Uterus (tissue), 4 donors: ENCODE results near the gene SPEF2. TPM values are rescaled to one million over a fixed set of nuclear protein-coding genes. Genes with fewer than 3 reads are reported as not detected.

Source experiments
- DNase-seq, 2 donors: peaks; one replicate each; pipeline ENCODE4 v3.0.0-alpha.2; 2019 to 2020
- H3K27ac ChIP-seq, 2 donors: fragments of 200-600 bp; sonication (generic); 1 replicate in 1 of 2; 2 replicates in 1 of 2; pipeline ENCODE4 v1.5.1; 2016 to 2018
- H3K27me3 ChIP-seq, 2 donors: fragments of 200-600 bp; sonication (generic); one replicate each; pipeline ENCODE4 v1.5.1; 2018 to 2019; ENCODE audit warnings: control low read depth in 1 of 2
- H3K36me3 ChIP-seq, 2 donors: fragments of 200-600 bp; sonication (generic); one replicate each; pipeline ENCODE4 v1.5.1; 2019; ENCODE audit warnings: control low read depth in 1 of 2
- H3K4me1 ChIP-seq, 2 donors: fragments of 200-600 bp; sonication (generic); one replicate each; pipeline ENCODE4 v1.5.1; 2018 to 2019; ENCODE audit warnings: control low read depth in 1 of 2
- H3K4me3 ChIP-seq, 2 donors: fragments of 200-600 bp; sonication (generic); 1 replicate in 1 of 2; 2 replicates in 1 of 2; pipeline ENCODE4 v1.5.1; 2018 to 2019; ENCODE audit warnings: mild to moderate bottlenecking in 1 of 2
- H3K9me3 ChIP-seq, 2 donors: fragments of 200-600 bp; sonication (generic); one replicate each; pipeline ENCODE4 v1.5.1; 2019; ENCODE audit warnings: control low read depth in 1 of 2
- POLR2A ChIP-seq, 2 donors: fragments of 450-650 bp; IDR thresholded peaks; one replicate each; pipeline ENCODE4 v1.6.1; 2016; ENCODE audit warnings: antibody characterized with exemption in 2 of 2, mild to moderate bottlenecking in 1 of 2, moderate library complexity in 1 of 2
- intact Hi-C: fragments of 100-400 bp; cut with DNase I; formaldehyde crosslinking; loops from one replicate; pipeline ENCODE4 v1.15.1; 2023; ENCODE audit warnings: low total_unique reads
- total RNA-seq, 4 donors: library from RNA; depleted of rRNA in 3 of 4; stranded (reverse); fragments of >200 nt in 3 of 4; gene quantifications; one replicate each; pipeline versions ENCODE4 v1.1.0 to v1.2.4, GENCODE V29; 2014 to 2023
- TF ChIP-seq, protein P1 (sequence below), 4 experiments: fragments of 200-600 bp in 2 of 4; fragments of 450-650 bp in 2 of 4; sonication (generic) in 2 of 4; IDR thresholded peaks; one replicate each; pipeline ENCODE4 v1.5.1; 2016 to 2019; ENCODE audit warnings: antibody characterized with exemption in 4 of 4, mild to moderate bottlenecking in 2 of 4, moderate library complexity in 1 of 4
- donor health status: DM: yes; HTN: yes; CAD: no.

The SPEF2 gene
- total RNA-seq, 4 donors from 2014 or later: 3.3 to 71.0 (median 20.9) TPM

DNA sequence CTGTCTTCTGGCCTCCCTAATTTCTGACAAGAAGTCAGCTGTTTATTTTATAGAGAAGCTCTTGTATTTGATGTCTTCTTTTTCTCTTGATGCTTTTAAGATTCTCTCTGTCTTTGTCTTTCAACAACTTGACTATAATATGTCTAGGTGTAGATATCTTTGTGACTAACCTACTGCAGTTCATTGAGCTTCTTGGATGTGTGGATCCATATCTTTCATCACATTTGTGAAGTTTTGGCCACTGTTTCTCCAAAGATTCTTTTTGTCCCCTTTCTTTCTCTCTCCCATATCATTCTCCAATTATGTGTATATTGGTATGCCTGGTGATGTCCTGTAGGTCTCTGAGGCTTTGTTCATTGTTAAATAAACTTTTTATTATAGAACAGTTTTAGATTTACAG lies 16.7 kb downstream of the SPEF2 start:
- DNase-seq: no peak
- H3K36me3 ChIP-seq: no peaks in the 10 kb centered on the region
- H3K4me3 ChIP-seq: no peak overlapping the region
- no peaks in the 10 kb centered on the region for H3K4me1 ChIP-seq
- H3K27ac ChIP-seq: no peak overlapping the region
- peaks cover 0 to 5% of the 10 kb centered on the region in 2 donors for H3K9me3 ChIP-seq
- no peaks in the 10 kb centered on the region for H3K27me3 ChIP-seq
- no peak for TF ChIP-seq POLR2A (IDR thresholded peaks at IDR 0.05)
- TF ChIP-seq, protein P1, sequence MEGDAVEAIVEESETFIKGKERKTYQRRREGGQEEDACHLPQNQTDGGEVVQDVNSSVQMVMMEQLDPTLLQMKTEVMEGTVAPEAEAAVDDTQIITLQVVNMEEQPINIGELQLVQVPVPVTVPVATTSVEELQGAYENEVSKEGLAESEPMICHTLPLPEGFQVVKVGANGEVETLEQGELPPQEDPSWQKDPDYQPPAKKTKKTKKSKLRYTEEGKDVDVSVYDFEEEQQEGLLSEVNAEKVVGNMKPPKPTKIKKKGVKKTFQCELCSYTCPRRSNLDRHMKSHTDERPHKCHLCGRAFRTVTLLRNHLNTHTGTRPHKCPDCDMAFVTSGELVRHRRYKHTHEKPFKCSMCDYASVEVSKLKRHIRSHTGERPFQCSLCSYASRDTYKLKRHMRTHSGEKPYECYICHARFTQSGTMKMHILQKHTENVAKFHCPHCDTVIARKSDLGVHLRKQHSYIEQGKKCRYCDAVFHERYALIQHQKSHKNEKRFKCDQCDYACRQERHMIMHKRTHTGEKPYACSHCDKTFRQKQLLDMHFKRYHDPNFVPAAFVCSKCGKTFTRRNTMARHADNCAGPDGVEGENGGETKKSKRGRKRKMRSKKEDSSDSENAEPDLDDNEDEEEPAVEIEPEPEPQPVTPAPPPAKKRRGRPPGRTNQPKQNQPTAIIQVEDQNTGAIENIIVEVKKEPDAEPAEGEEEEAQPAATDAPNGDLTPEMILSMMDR (IDR thresholded peaks at IDR 0.05): no peak
- intact Hi-C loops: no loop called here

DNA sequence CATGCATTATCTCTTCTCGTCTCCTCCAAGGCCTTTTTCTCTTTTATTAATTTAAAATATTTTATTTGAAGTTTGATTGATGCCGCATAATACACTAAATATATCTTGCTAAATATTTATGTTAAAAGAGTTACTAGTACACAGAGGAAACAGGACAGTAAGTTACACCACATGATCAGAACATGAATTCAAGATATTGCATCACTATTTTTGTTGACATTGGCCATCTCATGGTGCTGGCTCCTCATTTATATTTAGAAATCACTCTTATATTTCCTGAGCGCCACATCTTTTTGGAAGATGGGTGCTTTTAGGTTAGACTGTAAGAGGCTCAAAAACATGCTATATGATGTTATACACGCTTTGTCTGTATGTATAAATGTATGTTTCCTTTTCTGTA lies 23.0 kb downstream of the SPEF2 start:
- no peak for DNase-seq
- intact Hi-C loops: no loop called here
- TF ChIP-seq POLR2A (IDR thresholded peaks at IDR 0.05): no peak
- TF ChIP-seq, protein P1 (IDR thresholded peaks at IDR 0.05): no peak

DNA sequence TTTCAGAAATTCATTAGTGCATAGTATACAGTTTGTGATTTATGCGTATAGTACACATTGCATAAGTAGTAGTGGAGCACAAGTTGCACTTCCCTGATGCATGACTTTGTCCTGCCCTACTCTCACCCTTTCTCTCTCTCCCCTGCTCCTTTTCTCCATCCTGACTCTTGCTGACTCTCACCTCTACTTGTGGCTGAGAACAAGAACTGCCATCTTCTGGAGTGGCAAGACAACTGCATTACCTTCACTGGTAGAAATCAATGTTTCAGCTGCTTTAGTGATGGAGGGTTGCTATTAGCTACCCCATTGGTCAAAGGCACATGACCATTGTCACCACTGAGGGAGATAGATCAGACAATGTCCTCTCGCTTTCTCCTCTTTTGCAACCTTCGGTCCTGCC lies 26.9 kb downstream of the SPEF2 start:
- Histone ChIP-seq H3K27me3 (no peaks in the 10 kb centered on the region), H3K9me3 (no peaks in the 10 kb centered on the region), H3K36me3 (no peaks in the 10 kb centered on the region), H3K4me3 (no peak overlapping the region), H3K4me1 (no peaks in the 10 kb centered on the region), H3K27ac (no peak overlapping the region)
- DNase-seq: no peak
- TF ChIP-seq POLR2A (IDR thresholded peaks at IDR 0.05): no peak
- TF ChIP-seq, protein P1 (IDR thresholded peaks at IDR 0.05): no peak
- intact Hi-C loops: no loop called here

More for the DNA sequence above, 23.0 kb downstream of the SPEF2 start:
- Histone ChIP-seq H3K27ac (no peak overlapping the region), H3K27me3 (no peaks in the 10 kb centered on the region), H3K36me3 (no peaks in the 10 kb centered on the region), H3K9me3 (no peaks in the 10 kb centered on the region), H3K4me3 (no peak overlapping the region), H3K4me1 (no peaks in the 10 kb centered on the region)

DNA sequence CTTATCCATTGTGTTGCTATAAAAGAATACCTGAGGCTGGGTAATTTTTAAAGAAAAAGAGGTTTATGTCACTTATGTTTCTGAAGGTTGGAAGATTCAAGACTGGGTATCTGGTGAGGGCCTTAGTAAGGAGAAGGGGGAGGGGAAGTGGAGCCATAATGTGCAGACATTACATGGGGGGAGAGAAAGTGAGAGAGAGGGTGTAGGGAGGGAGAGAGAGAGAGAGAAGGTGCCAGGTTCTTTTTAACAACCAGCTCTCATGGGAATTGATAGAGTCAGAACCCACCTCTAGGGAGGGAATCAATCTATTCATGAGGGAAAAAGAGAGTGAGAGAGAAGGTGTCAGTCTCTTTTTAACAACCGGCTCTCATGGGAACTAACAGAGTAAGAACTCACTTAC lies 29.5 kb downstream of the SPEF2 start:
- Histone ChIP-seq H3K4me3 (no peak overlapping the region), H3K36me3 (no peaks in the 10 kb centered on the region), H3K4me1 (no peaks in the 10 kb centered on the region), H3K27me3 (no peaks in the 10 kb centered on the region), H3K27ac (no peak overlapping the region), H3K9me3 (no peaks in the 10 kb centered on the region)
- intact Hi-C loops: no loop called here
- no peak for DNase-seq
- TF ChIP-seq POLR2A (IDR thresholded peaks at IDR 0.05): no peak
- TF ChIP-seq, protein P1 (IDR thresholded peaks at IDR 0.05): no peak

DNA sequence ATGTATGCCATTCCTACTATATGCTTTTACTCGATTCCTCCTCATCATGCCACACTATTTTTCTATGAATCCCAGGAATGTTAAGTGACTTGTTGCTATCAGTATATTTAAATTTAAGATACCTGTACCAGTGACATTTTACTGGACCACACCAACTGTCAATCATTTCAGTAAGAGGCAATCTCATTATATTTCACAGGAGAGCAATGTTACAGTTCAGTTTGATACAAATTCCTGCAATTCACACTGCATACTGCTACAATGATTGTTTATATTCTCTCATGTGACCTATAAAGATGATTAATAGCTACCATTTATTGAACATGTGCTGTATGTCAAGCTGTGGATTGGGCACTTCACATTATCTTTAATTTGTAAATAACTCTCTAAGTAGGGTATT lies 30.0 kb downstream of the SPEF2 start:
- H3K27ac ChIP-seq: no peak overlapping the region
- no peak for DNase-seq
- no peaks in the 10 kb centered on the region for H3K4me1 ChIP-seq
- H3K4me3 ChIP-seq: no peak overlapping the region
- intact Hi-C loops: no loop called here
- no peaks in the 10 kb centered on the region for H3K9me3 ChIP-seq
- no peaks in the 10 kb centered on the region for H3K36me3 ChIP-seq
- H3K27me3 ChIP-seq: no peaks in the 10 kb centered on the region
- TF ChIP-seq, protein P1 (IDR thresholded peaks at IDR 0.05): no peak
- no peak for TF ChIP-seq POLR2A (IDR thresholded peaks at IDR 0.05)
